PC-3 (cell line): ENCODE results near the gene POLR3E.

Experiments
- CTCF ChIP-seq: fragments of 300-600 bp; sonication (generic); conservative IDR thresholded peaks from 2 replicates; pipeline ENCODE4 v1.5.1; 2017; ENCODE audit warnings: antibody characterized with exemption, low read depth, mild to moderate bottlenecking, low read length
- EZH2 ChIP-seq: fragments of 300-600 bp; sonication (generic); IDR thresholded peaks from one replicate; pipeline ENCODE4 v1.6.1; 2017; ENCODE audit warnings: antibody characterized with exemption, mild to moderate bottlenecking, low read length; ENCODE audit not compliant: unreplicated experiment
- EZH2phosphoT487 ChIP-seq: fragments of 300-600 bp; sonication (generic); IDR thresholded peaks from 2 replicates; pipeline ENCODE4 v1.6.1; 2018; ENCODE audit warnings: mild to moderate bottlenecking, antibody characterized with exemption, low read length, borderline replicate concordance

GRCh38 chr16:22304411-22304810 is 7.2 kb downstream of the POLR3E start:
- TF ChIP-seq CTCF: no peak
- TF ChIP-seq EZH2phosphoT487: no peak
- TF ChIP-seq EZH2: no peak
